Fibroblast of mammary gland (primary cell): ENCODE results near the gene GPRC5C.

Experiments
- DNase-seq: peaks from one replicate; pipeline ENCODE4 v3.0.0-alpha.2; 2010; ENCODE audit warnings: low read depth
- H3K4me3 ChIP-seq: 2 replicates; pipeline ENCODE4 v1.5.1; 2011; ENCODE audit warnings: low read depth, mild to moderate bottlenecking, low read length, moderate library complexity; ENCODE audit not compliant: control insufficient read depth
- TF ChIP-seq, protein P1 (sequence below): conservative IDR thresholded peaks from 2 replicates; pipeline ENCODE4 v1.5.1; 2011; ENCODE audit warnings: low read depth, low read length, inconsistent platforms; ENCODE audit not compliant: control insufficient read depth, insufficient read depth

GPRC5C gene

DNA sequence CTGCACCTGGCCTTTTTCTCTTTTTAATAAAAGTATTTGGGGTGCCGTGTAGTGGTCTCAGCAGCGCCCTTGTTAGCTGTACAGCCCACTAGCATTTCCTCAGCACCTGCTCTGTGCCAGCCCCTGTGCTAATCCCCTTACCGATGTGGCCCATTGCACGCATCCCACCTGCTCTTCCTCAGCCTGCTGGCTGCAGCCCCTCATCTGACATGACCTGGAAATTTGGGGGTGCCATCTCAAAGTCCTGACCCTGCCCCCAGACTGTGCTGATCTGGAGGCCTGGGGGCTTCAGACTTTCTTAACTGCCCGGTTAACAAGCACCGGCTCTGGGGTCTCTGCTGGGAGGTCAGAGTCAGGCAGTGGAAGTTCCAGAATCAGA, 10.4 kb downstream of the GPRC5C start:
- H3K4me3 ChIP-seq: no peak overlapping the region
- TF ChIP-seq, protein P1, sequence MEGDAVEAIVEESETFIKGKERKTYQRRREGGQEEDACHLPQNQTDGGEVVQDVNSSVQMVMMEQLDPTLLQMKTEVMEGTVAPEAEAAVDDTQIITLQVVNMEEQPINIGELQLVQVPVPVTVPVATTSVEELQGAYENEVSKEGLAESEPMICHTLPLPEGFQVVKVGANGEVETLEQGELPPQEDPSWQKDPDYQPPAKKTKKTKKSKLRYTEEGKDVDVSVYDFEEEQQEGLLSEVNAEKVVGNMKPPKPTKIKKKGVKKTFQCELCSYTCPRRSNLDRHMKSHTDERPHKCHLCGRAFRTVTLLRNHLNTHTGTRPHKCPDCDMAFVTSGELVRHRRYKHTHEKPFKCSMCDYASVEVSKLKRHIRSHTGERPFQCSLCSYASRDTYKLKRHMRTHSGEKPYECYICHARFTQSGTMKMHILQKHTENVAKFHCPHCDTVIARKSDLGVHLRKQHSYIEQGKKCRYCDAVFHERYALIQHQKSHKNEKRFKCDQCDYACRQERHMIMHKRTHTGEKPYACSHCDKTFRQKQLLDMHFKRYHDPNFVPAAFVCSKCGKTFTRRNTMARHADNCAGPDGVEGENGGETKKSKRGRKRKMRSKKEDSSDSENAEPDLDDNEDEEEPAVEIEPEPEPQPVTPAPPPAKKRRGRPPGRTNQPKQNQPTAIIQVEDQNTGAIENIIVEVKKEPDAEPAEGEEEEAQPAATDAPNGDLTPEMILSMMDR: no peak
- no peak for DNase-seq

DNA sequence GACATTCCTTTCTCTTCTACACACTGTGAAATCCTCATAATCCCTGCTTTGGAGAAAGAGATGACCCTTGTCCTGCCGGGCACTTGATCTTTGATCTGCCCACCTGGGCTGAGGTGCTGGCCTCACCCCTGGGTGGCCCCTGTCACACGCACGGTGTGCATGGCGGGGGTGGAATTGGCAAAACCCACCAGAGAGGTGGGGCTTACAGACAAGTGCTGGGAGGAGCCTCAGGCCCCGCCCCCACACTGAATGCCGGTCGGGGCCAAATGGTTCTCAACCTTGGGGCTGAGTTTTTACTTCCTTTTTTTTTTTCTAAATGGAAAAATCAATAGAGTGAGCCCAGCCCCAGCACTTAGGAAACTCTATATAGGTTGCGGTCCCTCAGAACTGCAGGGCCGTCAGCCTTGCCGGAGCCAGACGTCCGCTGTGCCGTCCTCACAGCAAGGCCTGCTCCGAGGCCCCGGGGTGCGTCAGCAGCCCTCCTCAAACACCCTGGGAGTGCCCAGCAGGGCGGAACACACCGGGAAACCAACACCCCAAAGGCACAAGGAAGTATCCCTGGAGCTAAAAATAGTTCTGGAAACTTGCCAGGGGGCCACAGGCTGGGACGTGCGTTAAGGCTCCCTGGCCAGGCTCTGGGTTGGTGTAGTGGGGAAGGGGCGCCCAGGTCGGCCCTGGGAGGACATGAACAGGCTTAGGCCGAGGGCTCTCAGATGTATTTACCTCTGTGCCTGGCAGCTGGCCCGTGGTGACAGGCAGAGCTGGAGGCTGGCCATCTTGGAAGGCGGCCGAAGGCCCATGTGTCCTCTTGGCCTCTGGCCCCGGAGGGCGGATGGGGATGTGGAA, 11.0 kb downstream of the GPRC5C start:
- H3K4me3 ChIP-seq: no peak overlapping the region
- peak; percentile 75 for DNase-seq
- TF ChIP-seq, protein P1: no peak

DNA sequence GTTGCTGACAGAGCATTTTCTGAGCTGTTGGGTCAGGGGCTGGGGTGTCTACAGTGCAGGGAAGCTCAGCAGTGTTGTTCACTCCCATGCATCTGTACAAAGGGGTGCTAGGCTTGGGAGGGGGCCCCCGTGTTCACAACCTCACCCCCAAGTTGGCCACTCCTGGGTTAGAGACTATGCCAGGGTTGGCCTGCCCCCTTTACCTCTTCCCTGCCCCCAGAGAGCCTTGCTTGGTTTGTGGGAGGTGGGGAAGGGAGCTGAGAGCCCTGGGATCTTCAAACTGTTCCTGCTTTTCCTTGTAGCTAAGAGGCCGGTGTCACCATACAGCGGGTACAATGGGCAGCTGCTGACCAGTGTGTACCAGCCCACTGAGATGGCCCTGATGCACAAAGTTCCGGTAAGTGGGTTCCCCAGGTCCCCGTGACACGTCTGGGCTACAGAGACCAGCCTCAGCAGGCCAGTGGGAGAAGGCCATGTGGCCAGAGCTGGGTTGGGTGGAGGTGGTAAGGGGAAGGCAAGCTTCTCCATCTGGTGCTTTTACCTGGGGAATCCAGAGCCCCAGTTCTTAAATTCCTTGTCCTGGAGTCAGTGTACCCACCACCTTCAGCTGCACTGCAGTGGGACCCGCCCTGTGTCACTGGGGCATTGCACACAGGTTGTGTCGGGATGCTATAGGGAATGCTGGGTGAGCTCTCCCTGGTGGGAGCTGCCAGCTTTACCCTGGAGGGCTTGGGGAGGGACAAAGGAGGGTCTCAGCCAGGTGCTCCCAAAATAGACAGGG, 11.8 kb downstream of the GPRC5C start:
- no peak overlapping the region for H3K4me3 ChIP-seq
- TF ChIP-seq, protein P1: no peak
- DNase-seq: no peak

- DNase-seq: peak; percentile 38
- H3K4me3 ChIP-seq: no peak overlapping the region
- TF ChIP-seq, protein P1: no peak
Observed at GRCh38 chr17:74444406-74444805, 12.5 kb downstream of the GPRC5C start.

DNA sequence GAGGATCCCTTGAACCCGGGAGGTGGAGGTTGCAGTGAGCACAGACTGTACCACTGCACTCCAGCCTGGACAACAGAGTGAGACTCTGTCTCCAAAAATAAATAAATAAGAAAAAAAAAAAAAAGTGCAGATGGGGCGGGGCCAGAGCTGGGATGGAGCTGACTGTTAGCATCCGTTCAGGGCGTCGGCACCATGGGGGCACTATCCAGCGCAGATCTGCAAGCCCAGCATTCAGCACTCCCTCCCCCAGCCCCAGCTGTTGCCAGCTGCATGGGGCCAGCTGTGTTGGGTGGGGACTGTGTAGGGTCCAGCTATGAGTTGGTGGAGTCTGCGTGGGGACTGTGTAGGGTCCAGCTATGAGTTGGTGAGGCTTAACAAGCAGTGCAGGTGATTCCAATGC, 13.3 kb downstream of the GPRC5C start:
- TF ChIP-seq, protein P1: no peak
- DNase-seq: no peak

GRCh38 chr17:74446551-74447500, 14.9 kb downstream of the GPRC5C start:
- no peak overlapping the region for H3K4me3 ChIP-seq
- peak; percentile 54 for DNase-seq
- TF ChIP-seq, protein P1: no peak

More for the DNA sequence above, 13.3 kb downstream of the GPRC5C start:
- no peak overlapping the region for H3K4me3 ChIP-seq
